HEK293 (cell line): ENCODE data around the gene SRSF9.

ENCODE experiments used
- CTCF ChIA-PET: fragments of 350-600 bp; formaldehyde crosslinking; extraction: SDS; loops from one replicate; lab custom pipeline; 2021; ENCODE audit warnings: antibody characterized with exemption; lab: Yijun Ruan, JAX
- POLR2A ChIA-PET: fragments of 300-600 bp; formaldehyde crosslinking; extraction: SDS; loops from one replicate; lab custom pipeline; 2020; ENCODE audit warnings: antibody characterized with exemption, inconsistent platforms; lab: Yijun Ruan, JAX
- H3K27ac ChIP-seq: fragments of 200-500 bp; sonication (Bioruptor generic); 2 replicates; pipeline ENCODE4 v1.5.1; 2014; ENCODE audit warnings: low read depth, low read length, control low read depth, inconsistent platforms; ENCODE audit errors: extremely low read depth
- H3K36me3 ChIP-seq, 2 experiments: fragments of 200-500 bp in 1 of 2; sonication (Bioruptor generic) in 1 of 2; 1 replicate in 1 of 2; 2 replicates in 1 of 2; pipeline ENCODE4 v1.5.1; 2014 to 2017; ENCODE audit warnings: inconsistent platforms in 2 of 2, low read length in 2 of 2; ENCODE audit not compliant: control insufficient read depth in 2 of 2, insufficient read depth in 1 of 2
- H3K4me1 ChIP-seq: fragments of 200-500 bp; sonication (Bioruptor generic); 2 replicates; pipeline ENCODE4 v1.5.1; 2014; ENCODE audit warnings: mild to moderate bottlenecking, low read length, inconsistent platforms; ENCODE audit not compliant: control insufficient read depth, insufficient read depth
- H3K4me3 ChIP-seq: 2 replicates; pipeline ENCODE4 v1.5.1; 2011; ENCODE audit warnings: low read depth, mild to moderate bottlenecking, control low read depth, low read length, moderate library complexity
- H3K9me3 ChIP-seq: fragments of 200-500 bp; sonication (Bioruptor generic); 2 replicates; pipeline ENCODE4 v1.5.1; 2014; ENCODE audit warnings: low read depth, low read length, inconsistent platforms; ENCODE audit not compliant: control insufficient read depth, insufficient read depth
- GLIS1 ChIP-seq: fragments of 450-650 bp; formaldehyde crosslinking; IDR thresholded peaks from 2 replicates; pipeline ENCODE4 v1.5.1; 2016; ENCODE audit warnings: missing biosample characterization, missing genetic modification characterization
- GLIS2 ChIP-seq: fragments of 450-650 bp; formaldehyde crosslinking; IDR thresholded peaks from 2 replicates; pipeline ENCODE4 v1.5.1; 2016; ENCODE audit warnings: missing biosample characterization, missing genetic modification characterization
- HIC1 ChIP-seq: fragments of 450-650 bp; formaldehyde crosslinking; IDR thresholded peaks from 2 replicates; pipeline ENCODE4 v1.5.1; 2016; ENCODE audit warnings: missing biosample characterization, missing genetic modification characterization
- OSR2 ChIP-seq: fragments of 450-650 bp; formaldehyde crosslinking; IDR thresholded peaks from 2 replicates; pipeline ENCODE4 v1.5.1; 2016; ENCODE audit warnings: missing biosample characterization, missing genetic modification characterization
- PBX3 ChIP-seq: sonication (generic); formaldehyde crosslinking; IDR thresholded peaks from 2 replicates; pipeline ENCODE4 v1.8.1; 2022; ENCODE audit warnings: mild to moderate bottlenecking, moderate library complexity, missing genetic modification reagents
- ZBTB1 ChIP-seq: fragments of 450-650 bp; formaldehyde crosslinking; IDR thresholded peaks from 2 replicates; pipeline ENCODE4 v1.5.1; 2016; ENCODE audit warnings: missing biosample characterization, missing genetic modification characterization
- ZBTB21 ChIP-seq: fragments of 450-650 bp; formaldehyde crosslinking; IDR thresholded peaks from 2 replicates; pipeline ENCODE4 v1.5.1; 2017; ENCODE audit warnings: missing biosample characterization, missing genetic modification characterization
- ZBTB26 ChIP-seq: fragments of 450-650 bp; formaldehyde crosslinking; optimal IDR thresholded peaks from 2 replicates; pipeline ENCODE3; 2016; ENCODE audit warnings: missing biosample characterization, mild to moderate bottlenecking, missing genetic modification characterization
- ZBTB49 ChIP-seq: fragments of 450-650 bp; formaldehyde crosslinking; IDR thresholded peaks from 2 replicates; pipeline ENCODE4 v1.5.1; 2016; ENCODE audit warnings: missing biosample characterization, missing genetic modification characterization, low read depth
- ZBTB6 ChIP-seq: fragments of 450-650 bp; formaldehyde crosslinking; IDR thresholded peaks from 2 replicates; pipeline ENCODE4 v1.5.1; 2017; ENCODE audit warnings: missing biosample characterization, missing genetic modification characterization
- ZFP37 ChIP-seq: fragments of 450-650 bp; formaldehyde crosslinking; IDR thresholded peaks from 2 replicates; pipeline ENCODE4 v1.5.1; 2016; ENCODE audit warnings: missing biosample characterization, missing genetic modification characterization
- ZFP41 ChIP-seq: fragments of 450-650 bp; formaldehyde crosslinking; IDR thresholded peaks from 2 replicates; pipeline ENCODE4 v1.5.1; 2016; ENCODE audit warnings: missing biosample characterization, missing genetic modification characterization, borderline replicate concordance
- ZNF114 ChIP-seq: fragments of 450-650 bp; formaldehyde crosslinking; IDR thresholded peaks from 2 replicates; pipeline ENCODE4 v1.5.0; 2017; ENCODE audit warnings: missing biosample characterization, missing genetic modification characterization
- ZNF121 ChIP-seq: fragments of 450-650 bp; formaldehyde crosslinking; IDR thresholded peaks from 2 replicates; pipeline ENCODE4 v1.5.1; 2016; ENCODE audit warnings: missing biosample characterization, missing genetic modification characterization
- ZNF157 ChIP-seq: fragments of 450-650 bp; formaldehyde crosslinking; IDR thresholded peaks from 2 replicates; pipeline ENCODE4 v1.5.1; 2016; ENCODE audit warnings: missing biosample characterization, missing genetic modification characterization
- ZNF184 ChIP-seq: fragments of 450-650 bp; IDR thresholded peaks from 2 replicates; pipeline ENCODE4 v1.5.1; 2018; ENCODE audit warnings: missing biosample characterization, mild to moderate bottlenecking, missing genetic modification characterization
- ZNF350 ChIP-seq: fragments of 450-650 bp; formaldehyde crosslinking; IDR thresholded peaks from 2 replicates; pipeline ENCODE4 v1.5.0; 2017; ENCODE audit warnings: missing biosample characterization, mild to moderate bottlenecking, missing genetic modification characterization
- ZNF37A ChIP-seq: fragments of 450-650 bp; IDR thresholded peaks from 2 replicates; pipeline ENCODE4 v1.5.1; 2018; ENCODE audit warnings: missing biosample characterization, missing genetic modification characterization
- ZNF449 ChIP-seq: fragments of 450-650 bp; formaldehyde crosslinking; IDR thresholded peaks from 2 replicates; pipeline ENCODE4 v1.5.1; 2017; ENCODE audit warnings: missing biosample characterization, mild to moderate bottlenecking, missing genetic modification characterization, moderate library complexity
- ZNF501 ChIP-seq: fragments of 450-650 bp; formaldehyde crosslinking; IDR thresholded peaks from 2 replicates; pipeline ENCODE4 v1.5.1; 2016; ENCODE audit warnings: missing biosample characterization, missing genetic modification characterization
- ZNF610 ChIP-seq: fragments of 450-650 bp; formaldehyde crosslinking; IDR thresholded peaks from 2 replicates; pipeline ENCODE4 v1.5.1; 2016; ENCODE audit warnings: missing biosample characterization, missing genetic modification characterization, borderline replicate concordance
- ZNF777 ChIP-seq: fragments of 450-650 bp; formaldehyde crosslinking; IDR thresholded peaks from 2 replicates; pipeline ENCODE4 v1.5.1; 2017; ENCODE audit warnings: missing biosample characterization, missing genetic modification characterization, borderline replicate concordance
- ZSCAN18 ChIP-seq: fragments of 450-650 bp; formaldehyde crosslinking; IDR thresholded peaks from 2 replicates; pipeline ENCODE4 v1.5.1; 2016; ENCODE audit warnings: missing biosample characterization, missing genetic modification characterization

Gene SRSF9

GRCh38 chr12:120474616-120474960 is 5.0 kb upstream of the SRSF9 start (continued):
- no peak for TF ChIP-seq ZBTB49
- no peak for TF ChIP-seq ZBTB1 (tag by site-specific recombination)
- TF ChIP-seq ZNF157 (tag by site-specific recombination), result no peak
- no peak for TF ChIP-seq ZNF114 (tag by site-specific recombination)

GRCh38 chr12:120473807-120474615 is 4.5 kb upstream of the SRSF9 start:
- ChIA-PET POLR2A (interaction anchor here (0.8 to 1.9 kb wide), 8 partner anchors 9 to 107 kb away, joined by 3 to 22 read pairs (median 3); partner anchors contain the start of genes COQ5, DYNLL1 and POP5), CTCF (interaction anchor here (0.6 to 2.3 kb wide), 9 partner anchors 9 to 177 kb away, joined by 3 to 8 read pairs (median 3); no protein-coding TSS in a partner anchor)
- Histone ChIP-seq H3K36me3 (no peaks in the 10 kb centered on the region; a peak in 1 of 3 replicates), H3K4me3 (no peak overlapping the region), H3K27ac (no peak overlapping the region), H3K9me3 (no peaks in the 10 kb centered on the region), H3K4me1 (peaks cover 8% of the 10 kb centered on the region; the same call in 1 of the 2 replicates)
- TF ChIP-seq ZFP37 (no peak), HIC1 (0 out of 2 replicates have a peak, but pooled peaks have one; percentile 12), ZNF501 (no peak), PBX3 (no peak), ZBTB6 (no peak), ZNF777 (tag by site-specific recombination) (no peak), ZBTB21 (no peak), ZNF449 (peak; percentile 75; the same call in 1 of the 2 replicates), ZSCAN18 (no peak), OSR2 (0 out of 2 replicates have a peak, but pooled peaks have one; percentile 29), ZBTB26 (tag by site-specific recombination) (no peak), ZNF350 (no peak), ZNF610 (tag by site-specific recombination) (no peak), GLIS2 (no peak), ZNF184 (no peak), ZNF37A (tag by site-specific recombination) (no peak), GLIS1 (tag by site-specific recombination) (0 out of 2 replicates have a peak, but pooled peaks have one; percentile 6), ZFP41 (no peak), ZNF121 (tag by site-specific recombination) (peak; percentile 75; the same call in 1 of the 2 replicates)
